GM12878 (cell line): Measurements from ENCODE around the gene SLC28A1.

Source experiments
- NBN ChIP-seq: fragments of 450-650 bp; IDR thresholded peaks from 2 replicates; pipeline ENCODE4 v1.6.1; 2016
- PAX8 ChIP-seq: fragments of 450-650 bp; IDR thresholded peaks from 2 replicates; pipeline ENCODE4 v1.6.1; 2017; ENCODE audit warnings: mild to moderate bottlenecking, moderate library complexity
- REST ChIP-seq: IDR thresholded peaks from 2 replicates; pipeline ENCODE4 v1.6.1; 2012; ENCODE audit warnings: mild to moderate bottlenecking, low read depth, low read length
- SMARCA5 ChIP-seq: fragments of 450-650 bp; IDR thresholded peaks from 2 replicates; pipeline ENCODE4 v1.6.1; 2017; ENCODE audit warnings: mild to moderate bottlenecking
- ZBTB40 ChIP-seq: fragments of 450-650 bp; IDR thresholded peaks from 2 replicates; pipeline ENCODE4 v1.6.1; 2016; ENCODE audit warnings: mild to moderate bottlenecking, moderate library complexity, borderline replicate concordance
- ZNF24 ChIP-seq: fragments of 450-650 bp; IDR thresholded peaks from 2 replicates; pipeline ENCODE4 v1.6.1; 2017; ENCODE audit warnings: antibody characterized with exemption, mild to moderate bottlenecking
- ZNF384 ChIP-seq: IDR thresholded peaks from 2 replicates; pipeline ENCODE4 v1.6.1; 2012; ENCODE audit warnings: low read depth, mild to moderate bottlenecking, low read length, improper control_type of control experiment, borderline replicate concordance
- TF ChIP-seq, protein P1 (sequence below), 3 experiments: IDR thresholded peaks in 2 of 3; conservative IDR thresholded peaks in 1 of 3; 2 replicates each; pipeline ENCODE4 v1.5.1; 2011; ENCODE audit warnings: low read depth in 3 of 3, low read length in 3 of 3, mild to moderate bottlenecking in 3 of 3, control low read depth in 2 of 3, moderate library complexity in 2 of 3, inconsistent platforms in 1 of 3, mixed read lengths in 1 of 3; ENCODE audit not compliant: control insufficient read depth in 2 of 3, insufficient read depth in 1 of 3; ENCODE audit errors: extremely low read depth in 1 of 3

- TF ChIP-seq PAX8 (no peak), SMARCA5 (no peak), REST (no peak), ZBTB40 (no peak), ZNF24 (no peak), ZNF384 (no peak), NBN (no peak)
- TF ChIP-seq, protein P1, sequence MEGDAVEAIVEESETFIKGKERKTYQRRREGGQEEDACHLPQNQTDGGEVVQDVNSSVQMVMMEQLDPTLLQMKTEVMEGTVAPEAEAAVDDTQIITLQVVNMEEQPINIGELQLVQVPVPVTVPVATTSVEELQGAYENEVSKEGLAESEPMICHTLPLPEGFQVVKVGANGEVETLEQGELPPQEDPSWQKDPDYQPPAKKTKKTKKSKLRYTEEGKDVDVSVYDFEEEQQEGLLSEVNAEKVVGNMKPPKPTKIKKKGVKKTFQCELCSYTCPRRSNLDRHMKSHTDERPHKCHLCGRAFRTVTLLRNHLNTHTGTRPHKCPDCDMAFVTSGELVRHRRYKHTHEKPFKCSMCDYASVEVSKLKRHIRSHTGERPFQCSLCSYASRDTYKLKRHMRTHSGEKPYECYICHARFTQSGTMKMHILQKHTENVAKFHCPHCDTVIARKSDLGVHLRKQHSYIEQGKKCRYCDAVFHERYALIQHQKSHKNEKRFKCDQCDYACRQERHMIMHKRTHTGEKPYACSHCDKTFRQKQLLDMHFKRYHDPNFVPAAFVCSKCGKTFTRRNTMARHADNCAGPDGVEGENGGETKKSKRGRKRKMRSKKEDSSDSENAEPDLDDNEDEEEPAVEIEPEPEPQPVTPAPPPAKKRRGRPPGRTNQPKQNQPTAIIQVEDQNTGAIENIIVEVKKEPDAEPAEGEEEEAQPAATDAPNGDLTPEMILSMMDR (IDR thresholded peaks at IDR 0.05 in 2 of 3, conservative IDR thresholded peaks at IDR 0.05 in 1 of 3; ENCODE audit: control insufficient read depth in 2 of 3, extremely low read depth in 1 of 3, insufficient read depth in 1 of 3, low read depth in 3 of 3, low read length in 3 of 3), result no peak
Observed at GRCh38 chr15:84879088-84879780, 5.2 kb upstream of the SLC28A1 start.
